ENCODE measurements around the gene CLEC10A.

DNA sequence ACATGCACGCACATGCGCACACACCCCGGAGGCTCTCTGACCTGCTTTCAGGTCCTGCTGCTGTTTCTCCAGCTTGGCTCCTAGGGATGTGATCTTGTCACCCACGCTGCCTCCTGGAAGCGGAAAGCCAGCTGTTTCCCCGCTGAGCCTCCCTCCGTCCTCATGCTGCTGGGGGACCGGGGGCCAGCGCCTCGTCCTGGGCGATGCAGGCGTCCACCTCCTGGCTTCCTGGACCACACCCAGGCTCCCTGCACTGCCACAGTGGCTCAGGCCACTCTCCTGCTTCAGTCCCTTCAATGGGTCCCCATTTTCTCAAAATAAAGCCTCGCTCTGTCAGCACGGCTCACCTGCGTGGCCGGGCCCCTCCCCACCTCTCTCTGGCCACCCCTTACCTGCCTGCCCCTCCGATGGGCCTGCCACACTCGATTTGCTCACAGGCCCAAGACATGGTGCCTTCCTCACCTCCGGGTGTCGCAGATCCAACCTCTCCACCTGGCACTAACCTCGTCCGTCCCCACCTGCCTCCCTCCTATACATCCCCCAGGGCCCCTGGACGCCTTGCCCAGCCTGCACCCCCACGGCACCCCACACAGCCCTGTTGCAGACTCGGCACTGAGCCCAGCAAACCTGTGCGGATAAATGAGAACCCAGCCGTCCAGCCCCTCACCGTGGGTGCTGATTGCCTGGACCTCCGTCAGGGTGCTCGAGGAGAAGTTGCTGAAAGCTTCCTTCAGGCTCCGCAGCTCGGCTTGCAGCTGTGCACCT lies 27.9 kb upstream of the CLEC10A start:
- TF ChIP-seq, protein P1, sequence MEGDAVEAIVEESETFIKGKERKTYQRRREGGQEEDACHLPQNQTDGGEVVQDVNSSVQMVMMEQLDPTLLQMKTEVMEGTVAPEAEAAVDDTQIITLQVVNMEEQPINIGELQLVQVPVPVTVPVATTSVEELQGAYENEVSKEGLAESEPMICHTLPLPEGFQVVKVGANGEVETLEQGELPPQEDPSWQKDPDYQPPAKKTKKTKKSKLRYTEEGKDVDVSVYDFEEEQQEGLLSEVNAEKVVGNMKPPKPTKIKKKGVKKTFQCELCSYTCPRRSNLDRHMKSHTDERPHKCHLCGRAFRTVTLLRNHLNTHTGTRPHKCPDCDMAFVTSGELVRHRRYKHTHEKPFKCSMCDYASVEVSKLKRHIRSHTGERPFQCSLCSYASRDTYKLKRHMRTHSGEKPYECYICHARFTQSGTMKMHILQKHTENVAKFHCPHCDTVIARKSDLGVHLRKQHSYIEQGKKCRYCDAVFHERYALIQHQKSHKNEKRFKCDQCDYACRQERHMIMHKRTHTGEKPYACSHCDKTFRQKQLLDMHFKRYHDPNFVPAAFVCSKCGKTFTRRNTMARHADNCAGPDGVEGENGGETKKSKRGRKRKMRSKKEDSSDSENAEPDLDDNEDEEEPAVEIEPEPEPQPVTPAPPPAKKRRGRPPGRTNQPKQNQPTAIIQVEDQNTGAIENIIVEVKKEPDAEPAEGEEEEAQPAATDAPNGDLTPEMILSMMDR (IDR thresholded peaks at IDR 0.05), result no peak
- TF ChIP-seq POLR2AphosphoS5 (IDR thresholded peaks at IDR 0.05) (no peak), EP300 (IDR thresholded peaks at IDR 0.05; ENCODE audit: low read depth) (no peak)

Data from transverse colon (tissue), 4 donors.